ENCODE data around the gene RETREG1.
"Not testable (repeated sequence)": the region's sequence is repeated elsewhere in the genome, so short reads cannot be mapped to it uniquely, and the experiment has no call there.

DNA sequence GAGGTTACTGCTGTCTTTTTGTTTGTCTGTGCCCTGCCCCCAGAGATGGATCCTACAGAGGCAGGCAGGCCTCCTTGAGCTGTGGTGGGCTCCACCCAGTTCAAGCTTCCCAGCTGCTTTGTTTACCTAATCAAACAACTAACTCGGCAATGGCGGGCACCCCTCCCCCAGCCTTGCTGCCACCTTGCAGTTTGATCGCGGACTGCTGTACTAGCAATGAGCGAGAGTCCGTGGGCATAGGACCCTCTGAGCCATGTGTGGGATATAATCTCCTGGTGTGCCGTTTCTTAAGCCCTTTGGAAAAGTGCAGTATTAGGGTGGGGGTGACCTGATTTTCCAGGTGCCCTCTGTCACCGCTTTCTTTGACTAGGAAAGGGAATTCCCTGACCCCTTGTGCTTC is 31.9 kb upstream of the RETREG1 start:
- TF ChIP-seq, protein P1, sequence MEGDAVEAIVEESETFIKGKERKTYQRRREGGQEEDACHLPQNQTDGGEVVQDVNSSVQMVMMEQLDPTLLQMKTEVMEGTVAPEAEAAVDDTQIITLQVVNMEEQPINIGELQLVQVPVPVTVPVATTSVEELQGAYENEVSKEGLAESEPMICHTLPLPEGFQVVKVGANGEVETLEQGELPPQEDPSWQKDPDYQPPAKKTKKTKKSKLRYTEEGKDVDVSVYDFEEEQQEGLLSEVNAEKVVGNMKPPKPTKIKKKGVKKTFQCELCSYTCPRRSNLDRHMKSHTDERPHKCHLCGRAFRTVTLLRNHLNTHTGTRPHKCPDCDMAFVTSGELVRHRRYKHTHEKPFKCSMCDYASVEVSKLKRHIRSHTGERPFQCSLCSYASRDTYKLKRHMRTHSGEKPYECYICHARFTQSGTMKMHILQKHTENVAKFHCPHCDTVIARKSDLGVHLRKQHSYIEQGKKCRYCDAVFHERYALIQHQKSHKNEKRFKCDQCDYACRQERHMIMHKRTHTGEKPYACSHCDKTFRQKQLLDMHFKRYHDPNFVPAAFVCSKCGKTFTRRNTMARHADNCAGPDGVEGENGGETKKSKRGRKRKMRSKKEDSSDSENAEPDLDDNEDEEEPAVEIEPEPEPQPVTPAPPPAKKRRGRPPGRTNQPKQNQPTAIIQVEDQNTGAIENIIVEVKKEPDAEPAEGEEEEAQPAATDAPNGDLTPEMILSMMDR (IDR thresholded peaks at IDR 0.05), result not testable (repeated sequence)
- TF ChIP-seq POLR2A (IDR thresholded peaks at IDR 0.05), result not testable (repeated sequence)

All from heart left ventricle (tissue), 13 donors.